GM15510 (cell line): ENCODE results near the gene TAF1C.

Experiments used
- POLR2A ChIP-seq: IDR thresholded peaks from 3 replicates; pipeline ENCODE4 v1.6.1; 2011; ENCODE audit warnings: borderline replicate concordance; ENCODE audit not compliant: insufficient read length; ENCODE audit errors: extremely low read depth

TAF1C gene

DNA sequence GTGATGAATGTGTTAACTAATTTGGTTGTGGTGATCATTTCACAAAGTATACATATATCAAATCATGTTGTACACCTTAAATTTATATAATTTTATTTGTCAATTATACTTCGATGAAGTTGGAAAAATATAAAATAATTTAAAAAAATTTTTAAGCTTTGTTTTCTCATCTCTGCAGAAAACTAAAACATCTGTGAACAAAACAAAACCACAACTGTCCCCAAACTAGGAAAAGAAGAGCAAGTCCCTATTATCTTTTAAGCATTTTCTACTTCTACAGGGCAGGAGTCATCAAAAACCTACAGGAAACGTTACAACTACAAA, 48.4 kb downstream of the TAF1C start:
- no peak for TF ChIP-seq POLR2A

DNA sequence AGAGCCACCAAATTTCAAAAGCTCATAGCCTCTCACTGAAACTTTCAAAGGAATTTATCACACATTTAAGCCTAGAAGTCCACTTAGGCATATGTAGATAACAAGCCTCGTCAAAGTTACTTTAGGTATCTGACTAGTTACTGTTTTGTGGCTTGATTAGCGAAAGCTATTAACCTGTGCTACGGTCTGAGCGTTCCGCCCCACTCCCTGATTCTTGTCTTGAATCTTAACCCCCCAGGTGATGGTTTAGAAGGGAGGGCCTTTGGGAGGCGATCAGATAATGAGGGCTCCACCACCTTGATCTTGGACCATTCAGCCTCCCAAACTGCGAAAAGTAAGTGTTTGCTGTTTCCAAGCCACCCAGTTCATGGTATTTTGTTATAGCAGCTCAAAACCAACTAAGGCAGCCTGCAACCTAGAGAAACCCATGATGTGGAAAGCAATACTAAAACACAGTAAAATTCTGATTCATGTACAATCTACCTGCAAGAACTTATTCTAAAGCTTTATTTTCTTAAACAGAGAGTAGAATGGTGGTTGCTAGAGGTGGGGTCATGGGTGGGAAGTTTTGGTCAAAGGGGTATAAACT, 49.0 kb downstream of the TAF1C start:
- no peak for TF ChIP-seq POLR2A

DNA sequence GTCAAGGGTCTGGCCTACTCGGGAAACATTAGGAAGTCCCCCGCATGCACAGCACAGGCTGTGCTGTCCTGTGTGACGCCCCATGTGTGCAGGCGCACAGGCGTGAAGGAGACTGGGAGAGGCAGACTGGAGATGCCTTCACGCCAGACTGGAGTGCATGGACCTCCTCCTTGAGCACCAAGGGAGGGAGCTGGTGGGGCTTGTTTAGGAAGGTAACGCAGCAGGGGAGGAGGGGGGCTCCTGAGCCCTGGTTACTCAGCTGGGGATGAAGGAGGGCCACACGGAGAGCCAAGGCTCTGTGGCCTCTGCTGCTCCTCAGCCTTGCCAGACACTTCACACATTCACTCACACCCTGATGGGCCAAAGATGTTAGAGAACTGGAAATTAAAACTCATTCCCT, 49.6 kb downstream of the TAF1C start:
- TF ChIP-seq POLR2A, result no peak

DNA sequence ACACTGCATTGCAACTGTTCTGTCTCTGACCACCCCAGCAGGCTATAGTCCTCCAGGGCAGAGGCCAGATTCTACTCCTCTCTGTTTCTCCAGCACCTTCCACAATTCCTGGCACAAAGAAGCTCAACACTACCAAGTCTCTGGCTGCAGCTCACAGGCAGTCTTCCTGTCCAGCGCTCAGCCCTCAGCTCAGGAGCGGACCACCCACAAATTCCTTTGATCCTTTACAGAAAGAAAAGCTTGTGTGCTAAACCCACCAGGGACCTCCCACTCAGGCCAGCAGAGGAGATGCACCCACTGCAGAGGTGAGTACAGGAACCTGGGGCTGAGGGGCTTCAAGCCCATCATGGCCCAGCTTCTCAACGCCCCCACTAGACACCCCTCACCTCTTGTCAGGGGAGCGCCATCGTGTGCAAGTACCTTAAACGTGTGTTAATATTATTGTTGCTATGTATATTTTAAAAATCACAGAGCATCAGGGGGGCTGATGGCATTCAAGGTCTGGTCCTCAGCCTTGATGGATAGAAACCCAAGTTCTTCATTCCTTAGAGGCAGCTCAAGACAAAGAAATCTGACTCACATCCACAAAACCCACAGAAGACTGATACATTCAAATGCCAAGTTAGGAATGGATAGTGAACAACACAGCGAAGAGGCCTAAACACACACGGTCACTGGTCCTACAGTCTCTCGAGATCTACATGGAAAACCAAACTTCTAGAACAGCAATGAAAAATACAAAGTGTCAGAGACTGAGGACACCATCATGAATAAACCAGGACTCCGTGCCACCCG, 50.3 kb downstream of the TAF1C start:
- no peak for TF ChIP-seq POLR2A

DNA sequence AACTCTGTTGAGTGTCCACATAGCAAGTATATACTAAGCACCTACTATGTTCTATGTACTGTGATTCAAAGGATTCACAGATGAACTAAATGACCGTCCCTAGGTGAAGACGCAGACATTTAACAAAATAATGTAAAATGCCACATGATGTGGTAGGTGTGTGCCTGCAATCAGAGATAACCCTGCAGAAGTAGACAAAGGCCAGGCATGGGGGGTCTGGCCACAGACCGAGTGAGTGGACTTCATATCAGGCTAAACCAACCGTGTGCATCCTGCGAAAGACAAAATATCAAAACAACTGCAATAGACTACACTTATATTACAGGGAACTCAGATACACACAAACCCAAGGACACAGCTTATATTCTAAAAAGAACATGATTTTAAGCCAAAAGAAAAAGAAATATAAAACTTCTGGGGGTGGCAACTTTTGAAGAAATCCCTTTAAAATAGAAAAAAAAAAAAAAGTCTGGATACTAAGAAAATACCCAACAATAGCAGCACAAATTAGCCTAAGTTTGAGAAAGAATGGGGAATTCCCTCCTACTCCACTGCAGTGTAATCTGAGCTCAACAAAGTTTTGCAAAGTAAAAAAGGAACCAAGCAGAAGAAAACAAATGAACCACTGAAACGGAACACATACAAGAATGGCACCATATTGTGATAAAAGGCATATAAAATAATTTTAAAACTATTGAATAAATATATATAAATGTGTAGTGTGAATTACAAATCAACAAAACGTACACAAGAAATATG, 54.2 kb downstream of the TAF1C start:
- TF ChIP-seq POLR2A, result no peak

DNA sequence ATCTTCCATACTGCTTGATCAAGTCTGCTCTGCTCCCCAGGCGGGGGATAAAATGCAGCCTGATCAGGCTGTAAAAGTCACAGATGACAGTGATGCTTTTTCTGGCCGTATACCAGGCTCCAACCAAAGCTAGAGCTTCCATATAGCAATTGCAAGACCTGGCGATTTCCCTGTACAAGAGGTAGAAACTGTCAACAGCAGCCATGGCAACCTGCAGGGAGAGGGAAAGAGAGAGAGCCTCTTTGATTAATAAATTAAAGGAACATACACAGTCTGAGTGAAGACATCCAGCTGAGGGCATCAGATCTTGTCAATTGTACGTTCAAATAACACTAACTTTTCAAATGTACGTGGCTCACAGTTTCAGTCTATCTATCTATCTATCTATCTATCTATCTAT, 55.7 kb downstream of the TAF1C start:
- no peak for TF ChIP-seq POLR2A
